HFF-Myc (cell line): ENCODE results near the gene OR8B3.

Experiments used
- DNase-seq: peaks from one replicate; pipeline ENCODE4 v3.0.0-alpha.2; 2011; ENCODE audit warnings: low read depth; ENCODE audit errors: extremely low read depth
- H3K4me3 ChIP-seq: replicated peaks from 2 replicates; pipeline ENCODE4 v1.5.1; 2011; ENCODE audit warnings: low read depth, mild to moderate bottlenecking, control low read depth, low read length
- TF ChIP-seq, protein P1 (sequence below): IDR thresholded peaks from 2 replicates; pipeline ENCODE4 v1.5.1; 2012; ENCODE audit warnings: mild to moderate bottlenecking, low read depth, low read length, control low read depth; ENCODE audit errors: missing control alignments

The OR8B3 gene

DNA sequence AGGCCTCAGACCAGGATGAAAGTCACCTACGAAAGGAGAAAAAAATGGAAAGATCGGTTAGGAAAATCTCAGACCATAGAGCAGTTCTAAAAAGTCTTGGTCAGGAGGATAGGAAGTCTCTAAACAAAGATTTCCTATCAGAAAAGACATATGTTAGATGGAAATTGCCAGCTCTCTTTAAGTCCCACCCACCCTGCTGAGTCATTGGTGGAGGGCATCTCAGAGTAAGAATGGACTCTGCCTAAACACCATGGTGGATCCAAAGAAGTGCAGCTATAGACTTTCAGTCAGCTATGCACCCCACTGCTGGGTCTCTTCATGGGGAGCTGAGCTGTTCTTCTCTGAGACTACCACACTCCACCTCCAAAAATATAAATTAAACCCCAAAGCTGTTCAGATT, 18.2 kb downstream of the OR8B3 start:
- no peak for DNase-seq
- TF ChIP-seq, protein P1, sequence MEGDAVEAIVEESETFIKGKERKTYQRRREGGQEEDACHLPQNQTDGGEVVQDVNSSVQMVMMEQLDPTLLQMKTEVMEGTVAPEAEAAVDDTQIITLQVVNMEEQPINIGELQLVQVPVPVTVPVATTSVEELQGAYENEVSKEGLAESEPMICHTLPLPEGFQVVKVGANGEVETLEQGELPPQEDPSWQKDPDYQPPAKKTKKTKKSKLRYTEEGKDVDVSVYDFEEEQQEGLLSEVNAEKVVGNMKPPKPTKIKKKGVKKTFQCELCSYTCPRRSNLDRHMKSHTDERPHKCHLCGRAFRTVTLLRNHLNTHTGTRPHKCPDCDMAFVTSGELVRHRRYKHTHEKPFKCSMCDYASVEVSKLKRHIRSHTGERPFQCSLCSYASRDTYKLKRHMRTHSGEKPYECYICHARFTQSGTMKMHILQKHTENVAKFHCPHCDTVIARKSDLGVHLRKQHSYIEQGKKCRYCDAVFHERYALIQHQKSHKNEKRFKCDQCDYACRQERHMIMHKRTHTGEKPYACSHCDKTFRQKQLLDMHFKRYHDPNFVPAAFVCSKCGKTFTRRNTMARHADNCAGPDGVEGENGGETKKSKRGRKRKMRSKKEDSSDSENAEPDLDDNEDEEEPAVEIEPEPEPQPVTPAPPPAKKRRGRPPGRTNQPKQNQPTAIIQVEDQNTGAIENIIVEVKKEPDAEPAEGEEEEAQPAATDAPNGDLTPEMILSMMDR = no peak
- no peak overlapping the region for H3K4me3 ChIP-seq

DNA sequence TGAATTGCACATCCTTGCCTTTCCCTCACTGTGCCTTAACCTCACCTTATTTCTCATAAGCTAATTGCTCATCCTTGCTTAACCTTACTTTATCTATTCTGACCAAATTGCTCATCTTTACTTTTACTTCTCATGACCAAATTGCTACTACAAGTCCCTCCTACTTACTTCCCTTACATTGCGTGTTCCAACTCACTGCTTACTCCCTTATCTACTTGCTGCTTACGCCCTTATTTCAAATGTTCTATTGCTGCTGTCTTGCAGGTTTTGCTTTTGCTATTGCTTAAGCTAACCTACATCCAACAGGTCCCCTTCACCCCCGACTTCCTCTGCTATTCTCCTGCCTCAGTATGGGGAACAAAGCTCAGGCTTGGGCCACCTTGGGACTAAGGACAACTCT, 22.5 kb downstream of the OR8B3 start:
- TF ChIP-seq, protein P1 = no peak
- DNase-seq = no peak
- H3K4me3 ChIP-seq = no peak overlapping the region

DNA sequence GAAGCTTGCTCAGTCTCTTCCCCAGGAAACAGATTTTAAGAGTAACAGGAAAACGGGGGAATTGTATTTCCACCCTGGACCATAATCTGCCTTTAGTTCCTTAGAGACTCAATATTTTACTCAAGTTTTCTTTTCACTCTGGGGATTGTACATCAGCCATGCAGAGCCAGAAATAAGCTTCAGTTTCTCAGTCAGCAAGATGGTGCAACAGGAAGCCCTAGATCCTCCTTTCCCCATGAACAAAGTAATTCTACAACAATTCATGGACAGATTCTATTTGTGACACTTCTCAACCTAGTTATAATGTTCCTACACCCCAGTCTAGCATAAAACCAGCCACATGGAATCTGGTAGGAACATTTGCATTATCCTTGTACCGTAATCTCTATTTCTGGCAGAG, 39.3 kb downstream of the OR8B3 start:
- TF ChIP-seq, protein P1 = no peak
- no peak overlapping the region for H3K4me3 ChIP-seq

DNA sequence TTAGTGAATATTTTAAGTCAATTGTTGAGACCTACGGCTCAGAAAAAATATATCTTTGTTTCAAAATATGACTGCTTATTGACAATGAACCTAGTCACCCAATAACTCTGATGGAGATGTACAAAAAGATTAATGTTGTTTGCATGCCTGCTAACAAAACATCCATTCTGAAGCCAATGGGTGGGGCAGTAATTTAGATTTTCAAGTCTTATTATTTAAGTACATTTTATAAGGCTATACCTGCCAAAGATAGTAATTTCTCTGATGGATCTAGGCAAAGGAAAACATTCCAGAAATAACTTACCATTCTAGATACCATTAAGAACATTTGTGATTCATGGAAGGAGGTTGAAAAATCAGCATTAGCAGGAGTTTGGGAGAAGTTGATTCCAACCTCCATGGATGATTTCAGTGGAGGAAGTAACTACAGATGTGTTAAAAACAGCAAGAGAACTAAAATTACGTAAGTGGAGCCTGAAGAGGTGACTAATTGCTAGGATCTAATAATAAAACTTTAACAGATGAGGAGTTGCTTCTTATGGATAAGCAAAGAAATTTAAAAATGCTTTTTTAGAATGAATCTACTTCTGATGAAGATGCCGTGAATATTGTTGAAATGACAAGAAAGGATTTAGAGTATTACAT, 52.4 kb downstream of the OR8B3 start:
- no peak for DNase-seq
- H3K4me3 ChIP-seq = no peak overlapping the region
- TF ChIP-seq, protein P1 = no peak

More for the DNA sequence above, 39.3 kb downstream of the OR8B3 start:
- DNase-seq = no peak
